ENCODE data around the gene RAB42. TPM values are rescaled to one million over a fixed set of nuclear protein-coding genes. Genes with fewer than 3 reads are reported as not detected.

The RAB42 gene
- total and polyA plus RNA-seq, 8 donors, result 0.70 to 5.5 (median 2.2) TPM; not detected in 2

GRCh38 chr1:28552758-28553663, 39.1 kb upstream of the RAB42 start, which contains the start of gene TRNAU1AP:
Gene TRNAU1AP, plus strand, starts transcription at chr1:28553085. Its CDS starts 26 bp downstream, at chr1:28553111.
- WGBS, 5 donors, result 0 to 1% (median 0%) methylated on average over 45 to 63 of the region's 63 CpGs
- Histone ChIP-seq H3K27ac (peak within 1 kb of the TSS; percentile 81 to 91 (median 87)), H3K9me3 (no peaks in the 10 kb centered on the region), H3K4me1 (peaks cover 0 to 23% (median 17%) of the 10 kb centered on the region in 4 donors), H3K4me3 (peak within 1 kb of the TSS; percentile 76 to 90 (median 82)), H3K27me3 (no peaks in the 10 kb centered on the region), H3K36me3 (peaks cover 5 to 36% (median 33%) of the 10 kb centered on the region in 4 donors)
- peak; percentile 98 to 99 for DNase-seq
- TF ChIP-seq POLR2AphosphoS5 (IDR thresholded peaks at IDR 0.05) (peak; percentile 84 to 95 (median 86)), POLR2A (IDR thresholded peaks at IDR 0.05) (peak in 2 of 4 donors; percentile 51 to 63), CTCF (IDR thresholded peaks at IDR 0.05) (peak in 1 of 7 experiments; percentile 27), EP300 (IDR thresholded peaks at IDR 0.05) (no peak)
- intact Hi-C loops (cut with DNase I; ENCODE audit: low total_unique reads), result no loop called here

GRCh38 chr1:28560886-28561285, 31.2 kb upstream of the RAB42 start:
- intact Hi-C loops (cut with DNase I; ENCODE audit: low total_unique reads), result no loop called here
- no peak for TF ChIP-seq POLR2AphosphoS5 (IDR thresholded peaks at IDR 0.05)
- TF ChIP-seq CTCF (IDR thresholded peaks at IDR 0.05), result no peak
- no peak for TF ChIP-seq POLR2A (IDR thresholded peaks at IDR 0.05)
- TF ChIP-seq EP300 (IDR thresholded peaks at IDR 0.05), result no peak
- Histone ChIP-seq H3K27me3 (no peaks in the 10 kb centered on the region), H3K27ac (no peak overlapping the region), H3K9me3 (no peaks in the 10 kb centered on the region), H3K36me3 (peaks cover 55 to 100% (median 100%) of the 10 kb centered on the region in 4 donors), H3K4me1 (peaks cover 0 to 3% (median 0%) of the 10 kb centered on the region in 4 donors), H3K4me3 (no peak overlapping the region)
- DNase-seq, result no peak
- 94 to 98% (median 97%) methylated on average over 3 of the region's 3 CpGs for WGBS, 5 donors

GRCh38 chr1:28564310-28564709, 27.8 kb upstream of the RAB42 start:
- no peak for DNase-seq
- peaks cover 63 to 100% (median 100%) of the 10 kb centered on the region in 4 donors for H3K36me3 ChIP-seq
- intact Hi-C loops (cut with DNase I; ENCODE audit: low total_unique reads), result no loop called here
- H3K9me3 ChIP-seq, result no peaks in the 10 kb centered on the region
- peaks cover 0 to 1% (median 0%) of the 10 kb centered on the region in 4 donors for H3K4me1 ChIP-seq
- no peak overlapping the region for H3K27ac ChIP-seq
- no peak for TF ChIP-seq CTCF (IDR thresholded peaks at IDR 0.05)
- no peak for TF ChIP-seq EP300 (IDR thresholded peaks at IDR 0.05)
- TF ChIP-seq POLR2AphosphoS5 (IDR thresholded peaks at IDR 0.05), result no peak
- no peak for TF ChIP-seq POLR2A (IDR thresholded peaks at IDR 0.05)
- no peak overlapping the region for H3K4me3 ChIP-seq
- no peaks in the 10 kb centered on the region for H3K27me3 ChIP-seq

DNA sequence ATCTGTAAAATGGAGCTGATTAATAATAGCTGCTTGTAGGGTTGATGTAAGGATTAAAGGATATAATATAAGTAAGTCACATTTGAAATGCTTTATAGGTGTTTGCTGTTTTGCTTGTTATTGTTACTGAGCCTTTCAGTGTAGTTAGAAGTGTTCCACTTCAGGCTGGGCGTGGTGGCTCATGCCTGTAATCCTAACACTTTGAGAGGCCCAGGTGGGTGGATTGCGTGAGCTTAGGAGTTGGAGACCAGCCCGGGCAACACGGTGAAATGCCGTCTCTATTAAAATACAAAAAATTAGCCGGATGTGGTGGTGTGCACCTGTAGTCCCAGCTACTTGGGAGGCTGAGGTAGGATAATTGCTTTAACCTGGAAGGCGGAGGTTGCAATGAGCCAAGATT, 27.0 kb upstream of the RAB42 start:
- WGBS, 5 donors, result 95 to 100% (median 96%) methylated on average over 7 of the region's 7 CpGs
- H3K4me3 ChIP-seq, result no peak overlapping the region
- no peak overlapping the region for H3K27ac ChIP-seq
- no peaks in the 10 kb centered on the region for H3K27me3 ChIP-seq
- H3K36me3 ChIP-seq, result peaks cover 60 to 100% (median 99%) of the 10 kb centered on the region in 4 donors
- no peaks in the 10 kb centered on the region for H3K4me1 ChIP-seq
- TF ChIP-seq EP300 (IDR thresholded peaks at IDR 0.05) (no peak), POLR2A (IDR thresholded peaks at IDR 0.05) (no peak), POLR2AphosphoS5 (IDR thresholded peaks at IDR 0.05) (no peak), CTCF (IDR thresholded peaks at IDR 0.05) (no peak)
- intact Hi-C loops (cut with DNase I; ENCODE audit: low total_unique reads), result no loop called here
- no peaks in the 10 kb centered on the region for H3K9me3 ChIP-seq
- no peak for DNase-seq

Measured in stomach (tissue), 9 donors.